ENCODE measurements around the gene LRRC4C.

LRRC4C gene

DNA sequence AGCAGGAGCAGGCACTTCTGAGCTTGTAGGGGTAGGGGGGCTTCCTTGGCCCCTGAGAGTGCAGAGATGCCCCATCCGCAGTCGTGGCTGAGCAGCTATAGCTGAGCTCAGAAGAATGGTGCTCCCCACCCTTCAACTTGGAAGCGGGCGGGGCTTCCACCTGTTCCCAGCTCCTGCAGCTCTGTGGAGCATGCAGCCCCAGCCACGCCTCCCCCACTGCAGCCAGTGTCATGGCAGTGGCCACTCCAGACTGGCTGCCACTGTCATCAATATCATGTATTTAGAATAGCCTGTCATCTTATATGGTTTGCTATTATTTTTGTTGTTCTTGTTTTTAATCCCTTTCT is 213.1 kb downstream of the LRRC4C start:
- DNase-seq = no peak

DNA sequence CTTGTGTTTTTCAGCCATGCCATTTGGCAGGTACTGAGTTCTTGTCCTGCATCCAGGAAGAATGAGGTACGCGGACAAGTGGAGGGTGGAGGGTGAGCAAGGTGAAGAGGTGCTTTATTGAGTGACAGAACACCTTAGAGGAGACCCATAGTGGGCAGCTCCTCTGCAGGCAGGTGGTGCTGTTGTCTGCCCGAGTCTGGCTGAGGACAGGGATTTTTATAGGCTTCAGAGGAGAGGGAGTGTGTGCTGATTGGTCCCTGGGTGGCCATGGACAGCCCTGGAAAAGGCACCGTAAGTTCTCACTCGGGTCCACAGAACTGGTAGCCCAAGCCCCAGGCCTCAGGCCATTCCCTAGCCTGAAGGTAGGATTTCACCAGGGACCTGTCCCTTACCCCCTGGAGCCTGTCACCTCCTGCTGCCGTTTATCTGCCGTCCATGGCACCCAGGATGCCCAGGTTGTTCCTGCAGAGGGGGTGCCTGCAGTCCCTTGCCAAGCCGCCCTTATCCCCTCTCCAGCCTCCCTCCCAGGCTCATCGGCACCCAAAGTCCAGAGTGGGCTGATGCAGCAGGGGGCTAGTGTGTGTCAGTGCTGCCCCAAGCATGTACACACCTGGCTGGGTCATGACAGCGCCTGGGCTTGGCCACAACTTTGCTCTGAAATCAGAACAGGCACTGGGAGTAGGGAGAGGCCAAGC is 213.6 kb downstream of the LRRC4C start:
- DNase-seq = no peak

DNA sequence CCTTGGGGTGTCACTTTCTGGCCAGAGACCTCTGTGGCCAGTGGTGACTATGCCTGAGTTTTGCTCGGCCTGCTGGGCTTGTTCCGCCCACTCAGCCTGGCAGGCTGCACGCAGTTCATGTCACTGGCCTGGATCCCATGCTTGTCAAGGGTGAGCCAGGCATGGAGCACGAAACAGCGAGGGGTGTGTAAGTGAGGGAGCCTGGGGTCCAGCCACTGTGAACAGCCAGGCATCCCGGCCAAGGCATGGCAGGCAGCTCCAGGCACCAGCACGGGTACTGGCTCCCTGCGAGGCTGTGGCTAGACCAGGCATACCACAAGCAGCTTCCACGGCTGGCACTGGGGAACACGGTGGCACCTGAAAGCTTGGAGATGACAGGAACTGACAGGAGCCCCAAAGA is 214.3 kb downstream of the LRRC4C start:
- no peak for DNase-seq

DNA sequence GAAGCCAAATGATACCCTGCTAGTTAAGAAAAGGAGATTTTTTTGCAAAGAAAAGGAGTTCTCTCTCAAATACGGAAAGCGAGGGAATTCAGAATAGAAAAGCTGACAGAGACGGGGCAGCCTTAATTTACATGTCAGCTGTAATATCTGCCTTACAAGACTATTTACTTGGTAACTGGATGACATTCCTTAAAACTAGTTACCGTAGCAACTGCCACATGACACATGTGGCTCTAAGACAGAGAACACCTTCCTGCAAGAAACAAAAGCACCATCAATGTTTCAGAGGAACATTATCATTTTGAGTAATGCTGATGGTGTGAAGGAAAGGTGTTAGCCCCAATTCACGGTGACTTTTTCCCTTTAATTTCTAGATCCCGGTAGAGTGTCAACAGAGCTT is 222.1 kb downstream of the LRRC4C start:
- DNase-seq = no peak

DNA sequence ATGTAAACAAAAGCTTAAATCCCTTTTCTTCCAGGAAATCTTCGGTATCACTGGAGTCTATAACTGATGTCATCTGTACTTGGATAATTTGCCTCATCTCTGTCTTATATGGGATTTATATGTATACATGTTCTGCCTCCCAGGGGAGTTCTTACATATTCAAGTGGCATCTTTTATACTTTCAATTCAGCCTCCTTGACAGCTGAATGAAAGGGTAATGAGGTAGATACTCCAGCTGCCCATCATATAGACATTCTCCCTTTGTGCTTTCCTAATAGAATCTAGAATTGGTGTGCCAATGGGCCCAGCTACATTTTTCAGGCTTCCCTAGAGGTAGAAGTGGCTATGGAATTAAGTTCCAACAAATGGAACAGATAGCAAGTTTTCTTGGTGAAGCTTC is 223.8 kb downstream of the LRRC4C start:
- peak; percentile 21 for DNase-seq

DNA sequence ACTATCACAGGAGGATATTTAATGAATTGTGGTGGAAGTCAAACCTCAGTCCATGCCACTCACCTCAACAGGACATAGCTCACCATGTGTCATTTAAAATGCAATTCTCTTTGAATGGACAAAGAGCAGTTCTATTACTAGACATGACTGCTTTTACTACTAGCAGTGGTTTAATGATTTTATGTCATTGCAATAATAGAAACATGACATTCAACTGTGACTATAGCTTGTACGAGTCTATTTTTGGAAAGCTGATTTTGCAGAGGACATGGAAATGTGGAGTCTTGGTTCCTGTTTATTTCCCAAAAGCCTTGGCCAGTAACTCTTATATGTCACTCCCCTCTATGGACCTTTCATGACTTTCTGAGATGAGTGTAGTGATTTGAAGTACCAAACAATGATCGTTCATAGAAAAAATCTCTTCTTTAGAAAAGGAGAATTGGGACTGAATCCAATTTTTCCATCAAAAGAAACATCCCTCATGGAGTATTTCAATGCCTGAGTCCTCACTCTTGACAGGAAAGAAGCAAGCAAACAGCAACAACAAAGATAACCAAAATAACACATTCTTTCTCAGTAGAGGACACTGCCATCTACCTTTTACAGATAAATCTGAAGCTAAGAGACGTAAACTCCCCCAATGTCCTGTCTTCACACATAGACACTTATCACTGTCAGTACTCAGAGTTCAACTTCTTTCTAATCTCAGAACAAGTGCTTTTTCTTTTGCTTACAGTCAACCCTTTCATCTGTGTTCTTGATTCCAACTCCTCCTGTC is 233.4 kb downstream of the LRRC4C start:
- DNase-seq = no peak

DNA sequence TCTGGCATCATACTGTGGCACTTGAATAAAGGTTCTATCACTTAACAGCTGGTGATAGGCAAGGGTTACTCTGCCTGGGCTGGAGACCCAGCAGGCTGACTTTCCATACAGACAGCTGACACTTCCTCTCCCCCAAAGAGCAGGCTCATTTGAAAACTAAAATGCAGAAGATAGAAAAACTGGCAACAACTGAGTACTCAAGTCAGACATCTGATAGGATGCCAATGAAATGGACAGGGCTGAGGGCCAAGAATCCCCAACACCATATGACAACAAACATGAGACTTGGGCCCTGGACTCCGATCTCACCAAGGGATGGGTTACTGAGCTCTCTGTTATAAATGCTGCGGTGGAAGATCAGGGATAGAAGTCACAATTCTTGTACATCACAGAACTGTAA is 237.2 kb downstream of the LRRC4C start:
- DNase-seq = no peak

DNA sequence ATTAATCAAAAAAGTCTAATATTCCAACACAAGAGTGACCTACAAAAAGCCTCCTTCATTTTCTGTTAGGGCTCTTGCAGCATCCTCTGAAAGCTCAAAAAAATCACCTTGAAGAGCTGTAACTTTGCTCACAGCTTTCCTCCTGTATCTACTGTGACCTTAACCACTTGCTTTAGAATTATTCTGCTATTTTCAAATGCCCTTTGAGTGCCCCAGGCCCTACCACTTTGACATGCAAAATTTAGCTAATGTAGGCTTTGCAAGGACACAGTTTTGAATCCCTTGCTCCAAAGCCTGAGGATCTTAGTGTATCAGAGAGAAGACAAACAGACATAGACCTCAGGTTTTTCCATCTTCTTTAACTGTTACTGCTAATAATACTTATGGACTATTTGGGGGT is 253.1 kb downstream of the LRRC4C start:
- no peak for DNase-seq

DNA sequence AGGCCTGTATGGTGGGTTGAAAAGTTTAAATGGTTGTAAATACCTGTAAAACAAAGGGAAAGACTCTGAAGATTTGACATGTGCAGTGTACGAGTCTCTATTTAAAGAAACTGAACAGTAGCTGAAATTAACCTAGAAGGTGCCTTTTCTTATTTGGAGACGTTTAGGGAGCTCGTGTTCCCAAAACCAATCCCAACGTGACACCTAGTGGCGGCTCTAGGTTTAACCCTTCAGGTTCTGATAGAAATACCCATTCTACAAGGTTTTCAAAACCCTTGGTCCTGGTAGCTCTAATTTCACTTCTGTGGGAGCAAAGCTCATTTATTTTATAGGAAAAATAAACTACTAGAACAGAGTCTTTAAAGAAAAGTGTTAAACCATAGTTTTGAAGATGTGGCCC is 258.3 kb downstream of the LRRC4C start:
- DNase-seq = peak; percentile 88

DNA sequence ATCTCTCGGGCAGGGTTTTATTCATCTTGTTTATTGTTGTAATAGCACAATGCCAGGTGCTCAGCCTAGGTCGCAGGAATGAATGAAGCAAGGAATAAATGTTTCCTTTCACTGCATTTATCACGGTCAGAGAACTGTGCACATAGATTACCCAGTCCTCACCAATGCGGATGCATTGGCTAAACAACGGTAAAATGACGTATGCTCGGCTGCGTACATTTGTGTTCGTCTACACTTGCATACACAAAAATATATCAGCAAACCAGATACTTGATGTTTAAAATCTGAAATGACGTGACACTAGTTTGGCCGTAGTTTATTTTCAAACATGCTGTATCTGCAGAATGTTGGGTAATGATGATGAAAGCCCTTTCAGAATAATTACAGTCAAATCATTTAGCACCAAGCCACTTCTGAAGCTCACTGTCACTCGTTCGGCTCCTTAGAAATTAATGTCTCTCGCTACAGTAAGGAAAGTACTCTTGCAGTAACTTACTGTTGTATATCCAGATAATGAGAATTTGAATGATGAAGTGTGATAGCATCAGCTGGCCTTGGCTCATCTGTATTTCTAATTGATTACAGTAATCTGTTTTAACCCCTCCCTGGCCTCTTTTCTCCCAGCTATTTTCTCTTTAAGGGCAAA is 268.9 kb downstream of the LRRC4C start:
- DNase-seq = no peak

DNA sequence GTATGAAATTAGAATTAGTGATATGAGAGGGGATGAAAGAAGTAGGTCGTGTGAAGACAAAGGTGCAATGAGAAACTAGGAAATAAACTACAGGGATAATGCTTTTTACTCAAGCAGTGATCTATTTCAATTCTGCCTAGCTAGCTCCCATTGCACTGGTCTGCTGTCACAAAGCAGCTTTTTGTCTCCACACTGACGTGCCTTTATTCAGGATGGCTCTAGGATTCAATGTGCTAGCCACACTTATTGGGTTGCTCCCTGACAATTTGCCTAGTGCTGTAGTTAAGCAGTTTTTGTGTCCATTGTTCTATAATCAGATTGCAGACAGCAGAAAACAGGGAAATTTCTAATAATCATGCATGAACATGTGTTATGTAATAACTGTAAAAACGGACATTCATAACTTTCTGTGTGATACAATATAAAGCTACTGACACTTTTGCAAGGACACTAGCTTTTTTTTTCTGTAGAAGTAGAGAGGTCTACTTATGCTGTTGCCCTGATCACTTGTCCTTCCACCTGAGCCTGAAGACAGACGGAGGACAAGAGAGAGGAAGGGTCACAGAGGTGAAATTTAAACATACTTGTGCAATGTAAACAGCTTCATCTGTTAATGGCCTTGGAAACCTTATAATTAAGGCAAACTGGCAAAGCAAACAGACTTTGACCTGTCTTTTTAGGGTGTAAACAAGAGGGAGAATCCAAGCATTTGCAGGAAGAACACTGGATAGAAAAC is 269.6 kb downstream of the LRRC4C start:
- DNase-seq = no peak

DNA sequence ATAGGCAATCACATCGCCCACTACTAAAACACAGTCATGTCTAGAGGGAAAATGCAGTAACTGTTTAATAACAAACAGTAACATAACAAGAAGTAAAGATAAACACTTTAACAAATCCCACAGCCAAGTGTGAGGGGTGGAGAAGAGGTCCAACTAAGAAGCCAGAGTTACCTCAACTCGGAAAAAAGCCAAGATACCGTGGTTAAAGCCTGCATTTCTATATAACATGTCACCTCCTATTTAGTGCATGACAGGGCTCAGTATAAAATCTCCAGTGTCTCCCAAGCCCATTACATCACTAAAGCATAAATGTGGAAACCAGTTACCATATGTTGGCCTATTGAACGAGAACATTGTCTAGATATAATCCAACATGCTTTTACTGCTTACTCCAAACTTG is 281.7 kb downstream of the LRRC4C start:
- no peak for DNase-seq

DNA sequence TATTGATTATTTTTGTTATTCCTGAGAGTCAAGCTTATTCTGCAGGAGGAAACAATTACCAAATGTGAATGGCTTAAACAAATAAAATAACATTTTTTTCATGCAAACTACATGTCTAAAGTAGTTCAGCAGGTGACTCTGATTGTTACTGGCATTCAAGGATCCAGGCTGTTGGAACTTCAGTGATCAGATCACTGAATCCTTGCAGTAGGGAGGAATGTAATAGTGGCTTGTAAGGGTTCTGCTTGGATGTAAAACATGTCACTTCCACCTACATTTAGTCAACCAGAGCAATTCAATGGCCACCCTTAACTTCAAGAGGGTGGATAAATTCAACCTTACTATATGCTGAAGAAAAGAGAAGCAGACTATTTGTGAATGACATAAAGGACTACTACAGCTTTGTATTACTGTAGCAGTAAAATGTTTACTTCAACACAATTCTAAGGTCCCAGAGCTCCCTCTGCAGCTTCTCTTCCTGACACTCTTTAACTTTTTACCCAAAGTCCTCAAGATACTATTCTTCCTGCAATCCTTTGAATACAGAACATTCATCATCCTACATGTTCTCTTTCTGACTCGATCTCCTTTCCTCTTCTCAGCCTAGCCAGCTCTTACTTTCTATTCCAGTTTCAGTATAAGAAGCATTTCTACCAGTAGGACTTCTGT is 284.0 kb downstream of the LRRC4C start:
- DNase-seq = no peak

DNA sequence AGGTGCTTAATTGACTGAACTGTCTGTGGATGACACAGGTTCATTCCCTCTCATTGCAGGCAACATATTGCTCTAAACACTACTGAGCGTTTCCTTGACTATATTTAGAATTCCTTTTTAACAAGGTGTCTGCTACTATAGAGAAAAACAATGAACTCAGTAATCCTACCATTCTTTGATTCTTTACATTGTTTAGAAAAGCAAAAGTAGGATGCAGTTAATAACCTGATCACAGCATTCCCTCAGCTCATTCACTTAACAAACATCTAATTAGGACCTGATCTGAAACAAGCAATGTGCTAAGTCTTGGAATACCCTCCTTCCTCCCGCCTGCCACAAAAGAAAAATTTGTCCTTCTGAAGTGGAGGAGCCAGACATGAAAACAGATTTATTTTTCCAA is 313.1 kb downstream of the LRRC4C start:
- peak; percentile 2 for DNase-seq

DNA sequence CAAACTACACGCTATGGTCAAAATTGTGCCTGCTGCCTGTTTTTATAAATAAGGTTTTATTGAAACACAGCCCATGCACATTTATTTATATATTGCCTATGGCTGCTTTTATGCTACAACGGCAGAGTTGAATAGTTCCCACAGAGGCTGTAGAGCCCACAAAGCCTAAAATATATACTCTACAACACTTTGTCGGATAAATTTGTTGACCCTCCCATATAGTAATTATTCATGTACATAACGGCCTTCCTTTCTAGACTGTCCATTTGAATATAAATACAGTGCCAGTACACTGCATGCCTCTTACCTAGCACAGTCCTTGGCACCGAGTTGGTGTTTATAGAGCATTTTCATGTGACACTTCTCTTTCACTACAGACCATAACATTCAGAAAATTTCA is 314.0 kb downstream of the LRRC4C start:
- DNase-seq = no peak

DNA sequence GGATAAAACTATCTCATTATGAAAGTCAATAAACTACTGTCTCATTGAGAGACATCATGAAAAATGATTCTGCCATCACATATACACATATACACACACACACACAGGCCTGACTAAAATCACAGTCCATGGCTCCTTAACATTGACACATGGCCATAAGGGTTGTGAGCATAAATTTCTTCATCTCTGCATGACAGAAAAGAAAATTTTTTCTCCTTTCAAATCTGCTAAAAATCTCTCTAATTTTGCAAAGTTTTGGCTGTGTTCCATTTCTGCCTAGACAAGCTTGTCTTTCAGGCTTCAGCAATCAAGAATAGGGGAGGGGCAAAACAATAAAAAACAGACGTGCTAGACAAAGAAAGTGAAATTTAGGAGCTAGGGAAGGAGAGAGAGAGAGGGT is 324.5 kb downstream of the LRRC4C start:
- DNase-seq = no peak

DNA sequence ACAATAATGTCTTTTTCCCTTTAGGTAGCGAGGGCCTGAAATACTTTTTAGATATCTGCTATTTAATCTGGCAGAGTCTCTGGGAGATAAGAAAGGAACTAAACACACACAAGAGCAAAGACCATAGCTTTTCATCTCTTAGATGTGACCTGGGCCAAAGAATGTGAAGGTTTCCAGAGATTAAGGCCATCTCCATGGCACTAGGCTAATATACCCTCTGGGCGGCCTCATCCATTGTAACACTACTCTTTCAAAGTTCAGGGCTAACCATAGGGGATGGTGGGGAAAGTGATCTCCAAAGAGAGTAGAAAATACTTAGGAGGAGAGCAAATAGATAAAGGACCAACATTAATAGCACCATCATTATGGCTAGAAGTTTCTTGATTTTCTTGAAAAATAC is 326.4 kb downstream of the LRRC4C start:
- no peak for DNase-seq

DNA sequence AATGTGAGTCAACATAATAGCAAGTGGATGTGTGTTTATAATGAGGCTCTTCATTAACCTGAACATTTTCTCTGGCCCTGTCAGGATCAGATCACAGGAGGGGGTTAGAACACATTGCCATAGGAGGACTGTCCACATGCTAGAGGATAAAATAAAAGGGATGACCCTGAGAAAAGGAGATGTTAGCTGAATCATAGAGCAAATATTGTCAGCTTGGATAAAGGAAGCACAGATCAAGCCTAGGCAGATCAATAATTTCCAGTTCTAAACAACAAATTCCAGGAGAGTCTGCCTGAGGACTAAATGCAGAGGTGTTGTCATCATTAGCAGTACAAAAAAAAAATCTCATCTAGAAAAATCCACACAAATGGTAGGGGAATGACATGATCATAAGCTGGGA is 337.9 kb downstream of the LRRC4C start:
- DNase-seq = peak; percentile 34

DNA sequence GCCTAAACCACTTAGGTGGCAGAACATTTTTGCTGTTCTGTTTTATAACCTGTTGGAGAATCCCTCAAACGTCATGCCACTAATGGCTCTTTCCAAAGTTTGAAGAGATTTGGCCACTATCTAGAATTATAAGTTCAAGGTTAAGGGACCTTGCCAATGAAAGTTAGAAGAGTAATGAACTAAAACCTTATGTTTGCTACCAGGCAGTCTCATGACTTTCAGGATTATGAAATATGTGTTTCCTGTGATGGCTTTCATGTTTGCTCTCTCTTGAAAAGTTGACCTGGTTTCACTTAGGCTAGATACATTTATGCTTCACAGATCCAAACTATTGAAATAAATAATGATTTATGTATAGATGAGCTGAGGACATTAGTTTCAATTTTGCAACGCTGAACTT is 340.0 kb downstream of the LRRC4C start:
- no peak for DNase-seq

DNA sequence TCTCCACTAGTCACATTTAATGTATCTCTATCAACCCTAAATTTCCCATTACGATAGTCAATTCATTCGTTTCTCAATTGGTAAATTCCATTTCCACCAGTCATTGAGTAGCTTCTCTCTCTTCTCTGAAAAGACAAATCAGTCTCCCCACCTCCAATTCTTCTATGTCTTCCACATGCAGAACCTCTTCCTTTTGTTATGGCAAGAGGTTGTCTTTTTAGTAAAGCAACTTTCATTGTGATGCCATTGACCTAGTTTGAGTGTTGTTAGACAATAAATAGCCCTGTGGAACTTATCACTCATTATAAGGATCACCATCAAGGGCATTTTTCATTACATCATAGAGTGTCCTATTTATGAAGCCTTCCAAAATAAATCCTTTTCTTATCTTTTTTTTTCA is 340.9 kb downstream of the LRRC4C start:
- DNase-seq = no peak

DNA sequence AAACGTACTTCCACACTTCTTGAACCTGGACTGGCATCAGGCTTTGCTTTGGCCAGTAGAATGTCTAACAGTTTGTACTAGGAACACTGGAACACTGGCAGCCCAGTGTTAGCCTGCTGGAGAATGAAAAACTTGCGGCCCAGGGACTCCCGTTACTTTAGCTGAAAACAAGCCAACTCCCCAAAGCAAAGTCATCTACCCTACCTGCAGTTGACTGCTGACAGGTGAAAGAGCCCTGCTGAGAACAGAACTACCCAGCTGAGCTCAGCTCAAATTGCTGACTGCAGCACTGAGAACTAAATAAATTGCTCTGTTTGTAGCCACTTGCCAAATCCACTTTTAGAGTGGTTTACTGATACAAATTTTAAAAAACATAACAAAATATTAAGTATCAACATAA is 342.5 kb downstream of the LRRC4C start:
- DNase-seq = no peak

DNA sequence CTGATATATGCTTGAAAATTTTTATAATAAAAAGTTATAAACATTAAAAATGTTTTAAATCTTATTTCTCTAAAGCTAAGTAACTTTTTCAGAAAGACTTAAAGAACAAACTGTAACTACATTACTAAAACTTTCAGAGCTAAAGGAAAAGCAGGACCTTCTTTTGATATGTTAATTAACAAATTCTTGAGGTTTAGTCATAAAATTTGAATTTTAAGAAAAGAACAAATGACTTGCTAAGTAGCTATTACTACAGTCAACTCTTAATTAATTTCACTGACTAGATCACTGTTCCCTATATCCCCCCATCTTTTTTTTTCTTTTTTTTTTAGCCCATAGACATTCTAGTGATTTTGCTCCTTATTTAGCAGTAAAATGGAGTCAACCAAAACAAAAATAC is 344.4 kb downstream of the LRRC4C start:
- DNase-seq = no peak

DNA sequence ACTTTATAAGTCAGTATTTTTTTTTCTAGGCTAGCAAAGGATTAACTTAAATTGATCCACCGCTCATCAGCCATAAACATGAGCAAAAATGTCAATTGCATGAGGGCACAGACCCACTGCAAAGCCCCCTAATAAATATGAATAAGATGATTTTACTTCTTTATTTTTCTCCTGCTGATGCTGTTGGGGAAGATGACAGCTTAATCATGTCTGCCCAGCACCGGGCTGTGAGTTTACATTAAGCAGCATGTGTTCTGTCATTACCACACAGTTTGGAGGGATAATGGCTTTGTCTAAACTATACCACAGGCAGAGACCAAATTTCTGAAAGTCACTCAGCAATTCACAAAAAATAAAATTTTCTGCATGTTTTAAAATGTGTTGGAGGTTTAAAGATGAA is 346.3 kb downstream of the LRRC4C start:
- DNase-seq = peak; percentile 11

Data from eye (tissue), 1 donor.